ENCODE results near the gene IL17RC.
A peak's percentile ranks its signal among the peaks of the same experiment; 100 is the strongest.

IL17RC gene

GRCh38 chr3:9942934-9943690 lies 26.2 kb downstream of the IL17RC start:
- no peak overlapping the region for H2BK5ac ChIP-seq (ENCODE audit: low read length)
- H2BK12ac ChIP-seq (ENCODE audit: low read length): no peak overlapping the region
- no peak overlapping the region for H3K4me3 ChIP-seq (ENCODE audit: low read length in 2 of 2)
- WGBS, 2 donors (ENCODE audit: extremely low coverage in 2 of 2, insufficient read length in 2 of 2, insufficient replicate concordance in 1 of 2): no CpG with 5 or more reads among the region's 11 CpGs
- no peak overlapping the region for H3K9ac ChIP-seq (ENCODE audit: low read depth, low read length, poor library complexity)
- no peak overlapping the region for H2AK5ac ChIP-seq (ENCODE audit: low read depth, low read length)
- no peak overlapping the region for H3K23ac ChIP-seq (ENCODE audit: low read depth, low read length, poor library complexity)
- peaks cover 0 to 6% of the 10 kb centered on the region in 2 donors for H3K9me3 ChIP-seq (replicated peaks in 1 of 2; ENCODE audit: control insufficient read depth in 2 of 2, insufficient read depth in 1 of 2, low read depth in 1 of 2, low read length in 2 of 2)
- no peak overlapping the region for H4K8ac ChIP-seq (ENCODE audit: low read depth, low read length)
- H3K27me3 ChIP-seq (ENCODE audit: control insufficient read depth in 3 of 3, insufficient read depth in 3 of 3, low read depth in 1 of 3, low read length in 3 of 3): peaks cover 0 to 4% (median 0%) of the 10 kb centered on the region in 3 experiments
- H3K4me1 ChIP-seq (ENCODE audit: control insufficient read depth in 2 of 2, insufficient read depth in 1 of 2, low read depth in 1 of 2, low read length in 2 of 2): peaks cover 0 to 9% of the 10 kb centered on the region in 2 donors
- H2AFZ ChIP-seq (ENCODE audit: low read length): no peak overlapping the region
- H2BK15ac ChIP-seq (ENCODE audit: low read length): no peak overlapping the region
- H3K36me3 ChIP-seq (replicated peaks in 1 of 2; ENCODE audit: control insufficient read depth in 2 of 2, insufficient read depth in 2 of 2, low read length in 2 of 2): peaks cover 13 to 38% of the 10 kb centered on the region in 2 donors
- peaks cover 3% of the 10 kb centered on the region for H3K79me1 ChIP-seq (ENCODE audit: low read depth, low read length)
- no peak overlapping the region for H4K91ac ChIP-seq (ENCODE audit: low read depth, low read length, poor library complexity)
- H3K4ac ChIP-seq (ENCODE audit: low read length): no peak overlapping the region
- no peak overlapping the region for H3K4me2 ChIP-seq (ENCODE audit: insufficient read depth, low read length, poor library complexity, severe bottlenecking)
- no peak overlapping the region for H2BK120ac ChIP-seq (ENCODE audit: low read depth, low read length)
- no peak overlapping the region for H3K14ac ChIP-seq (ENCODE audit: low read length)
- H3K18ac ChIP-seq (ENCODE audit: low read length): no peak overlapping the region
- H3K27ac ChIP-seq (replicated peaks; ENCODE audit: low read length): no peak overlapping the region
- DNase-seq (ENCODE audit: low spot score): no peak

- Histone ChIP-seq H2BK120ac (ENCODE audit: low read depth, low read length) (peak overlapping the region; percentile 61), H2AFZ (ENCODE audit: low read length) (no peak overlapping the region), H3K27me3 (ENCODE audit: control insufficient read depth in 3 of 3, insufficient read depth in 3 of 3, low read depth in 1 of 3, low read length in 3 of 3) (peaks cover 0 to 4% (median 0%) of the 10 kb centered on the region in 3 experiments), H2BK5ac (ENCODE audit: low read length) (no peak overlapping the region), H4K91ac (ENCODE audit: low read depth, low read length, poor library complexity) (no peak overlapping the region), H3K4me2 (ENCODE audit: insufficient read depth, low read length, poor library complexity, severe bottlenecking) (no peak overlapping the region), H3K27ac (replicated peaks; ENCODE audit: low read length) (no peak overlapping the region), H3K4ac (ENCODE audit: low read length) (no peak overlapping the region), H3K18ac (ENCODE audit: low read length) (no peak overlapping the region), H2BK15ac (ENCODE audit: low read length) (no peak overlapping the region), H2AK5ac (ENCODE audit: low read depth, low read length) (peak overlapping the region; percentile 28), H3K9ac (ENCODE audit: low read depth, low read length, poor library complexity) (no peak overlapping the region), H3K4me3 (ENCODE audit: low read length in 2 of 2) (no peak overlapping the region), H3K23ac (ENCODE audit: low read depth, low read length, poor library complexity) (peak overlapping the region; percentile 44), H3K4me1 (ENCODE audit: control insufficient read depth in 2 of 2, insufficient read depth in 1 of 2, low read depth in 1 of 2, low read length in 2 of 2) (peaks cover 0 to 9% of the 10 kb centered on the region in 2 donors), H2BK12ac (ENCODE audit: low read length) (no peak overlapping the region), H3K9me3 (replicated peaks in 1 of 2; ENCODE audit: control insufficient read depth in 2 of 2, insufficient read depth in 1 of 2, low read depth in 1 of 2, low read length in 2 of 2) (peaks cover 0 to 6% of the 10 kb centered on the region in 2 donors), H3K79me1 (ENCODE audit: low read depth, low read length) (peaks cover 4% of the 10 kb centered on the region), H3K14ac (ENCODE audit: low read length) (no peak overlapping the region), H3K36me3 (replicated peaks in 1 of 2; ENCODE audit: control insufficient read depth in 2 of 2, insufficient read depth in 2 of 2, low read length in 2 of 2) (peaks cover 16 to 42% of the 10 kb centered on the region in 2 donors), H4K8ac (ENCODE audit: low read depth, low read length) (no peak overlapping the region)
- no peak for DNase-seq (ENCODE audit: low spot score)
- WGBS, 2 donors (ENCODE audit: extremely low coverage in 2 of 2, insufficient read length in 2 of 2, insufficient replicate concordance in 1 of 2): no CpG with 5 or more reads among the region's 11 CpGs
Observed at GRCh38 chr3:9944271-9944670, 27.4 kb downstream of the IL17RC start.

- H4K91ac ChIP-seq (ENCODE audit: low read depth, low read length, poor library complexity): no peak overlapping the region
- H3K27ac ChIP-seq (replicated peaks; ENCODE audit: low read length): no peak overlapping the region
- H3K79me1 ChIP-seq (ENCODE audit: low read depth, low read length): peaks cover 5% of the 10 kb centered on the region
- no peak overlapping the region for H3K4me2 ChIP-seq (ENCODE audit: insufficient read depth, low read length, poor library complexity, severe bottlenecking)
- DNase-seq (ENCODE audit: low spot score): no peak
- no peak overlapping the region for H2AK5ac ChIP-seq (ENCODE audit: low read depth, low read length)
- peaks cover 0 to 9% of the 10 kb centered on the region in 2 donors for H3K4me1 ChIP-seq (ENCODE audit: control insufficient read depth in 2 of 2, insufficient read depth in 1 of 2, low read depth in 1 of 2, low read length in 2 of 2)
- H3K23ac ChIP-seq (ENCODE audit: low read depth, low read length, poor library complexity): no peak overlapping the region
- peaks cover 0 to 6% of the 10 kb centered on the region in 2 donors for H3K9me3 ChIP-seq (replicated peaks in 1 of 2; ENCODE audit: control insufficient read depth in 2 of 2, insufficient read depth in 1 of 2, low read depth in 1 of 2, low read length in 2 of 2)
- H2AFZ ChIP-seq (ENCODE audit: low read length): no peak overlapping the region
- H2BK5ac ChIP-seq (ENCODE audit: low read length): no peak overlapping the region
- H2BK15ac ChIP-seq (ENCODE audit: low read length): no peak overlapping the region
- H3K27me3 ChIP-seq (ENCODE audit: control insufficient read depth in 3 of 3, insufficient read depth in 3 of 3, low read depth in 1 of 3, low read length in 3 of 3): peaks cover 0 to 4% (median 0%) of the 10 kb centered on the region in 3 experiments
- H3K36me3 ChIP-seq (replicated peaks in 1 of 2; ENCODE audit: control insufficient read depth in 2 of 2, insufficient read depth in 2 of 2, low read length in 2 of 2): peaks cover 18 to 42% of the 10 kb centered on the region in 2 donors
- H3K14ac ChIP-seq (ENCODE audit: low read length): no peak overlapping the region
- WGBS, 2 donors (ENCODE audit: extremely low coverage in 2 of 2, insufficient read length in 2 of 2, insufficient replicate concordance in 1 of 2): no CpG with 5 or more reads among the region's 10 CpGs
- no peak overlapping the region for H3K4me3 ChIP-seq (ENCODE audit: low read length in 2 of 2)
- no peak overlapping the region for H3K4ac ChIP-seq (ENCODE audit: low read length)
- H2BK12ac ChIP-seq (ENCODE audit: low read length): no peak overlapping the region
- H3K18ac ChIP-seq (ENCODE audit: low read length): no peak overlapping the region
- H2BK120ac ChIP-seq (ENCODE audit: low read depth, low read length): no peak overlapping the region
- H3K9ac ChIP-seq (ENCODE audit: low read depth, low read length, poor library complexity): no peak overlapping the region
- no peak overlapping the region for H4K8ac ChIP-seq (ENCODE audit: low read depth, low read length)
Observed at GRCh38 chr3:9945358-9945757, 28.5 kb downstream of the IL17RC start.
